Urinary bladder (tissue), 4 donors: Measurements from ENCODE around the gene TCEAL1. TPM values are rescaled to one million over a fixed set of nuclear protein-coding genes. Genes with fewer than 3 reads are reported as not detected.

Experiments used
- DNase-seq: peaks from one replicate; pipeline ENCODE4 v3.0.0-alpha.2; 2015; ENCODE audit errors: extremely low spot score
- H3K27ac ChIP-seq: one replicate; pipeline ENCODE4 v1.5.1; 2013; ENCODE audit warnings: low read depth, mild to moderate bottlenecking, moderate library complexity
- H3K36me3 ChIP-seq: one replicate; pipeline ENCODE4 v1.6.1; 2013; ENCODE audit warnings: mild to moderate bottlenecking, moderate library complexity; ENCODE audit not compliant: insufficient read depth
- H3K4me1 ChIP-seq: one replicate; pipeline ENCODE4 v1.6.1; 2013; ENCODE audit warnings: mild to moderate bottlenecking, moderate library complexity; ENCODE audit not compliant: insufficient read depth
- H3K4me3 ChIP-seq: one replicate; pipeline ENCODE4 v1.5.1; 2013; ENCODE audit warnings: low read depth, low read length
- WGBS: extraction: QIAGEN DNeasy Blood & Tissue Kit; methylation state at CpG from one replicate; pipeline ENCODE4 v1.1.7; 2013; 5-methylcytosine and 5-hydroxymethylcytosine counted together
- polyA plus RNA-seq: library from polyadenylated mRNA; stranded (reverse); fragments of 200-250 nt; gene quantifications from one replicate; pipeline ENCODE4 v1.2.3, GENCODE V29; 2013
- total RNA-seq: library from RNA; depleted of rRNA; stranded (reverse); fragments of >200 nt; gene quantifications from one replicate; pipeline ENCODE4 v1.2.3, GENCODE V29; 2014
- donor health status: healthy with polysubstance abuse.
- donor health status: healthy.

Gene TCEAL1
- total and polyA plus RNA-seq, 2 donors = 48.1 to 243 TPM

- no peak overlapping the region for H3K4me3 ChIP-seq
- H3K27ac ChIP-seq = no peak overlapping the region
- no peaks in the 10 kb centered on the region for H3K4me1 ChIP-seq
- no peak for DNase-seq
- 79% methylated on average over 5 of the region's 5 CpGs for WGBS
- peaks cover 2% of the 10 kb centered on the region for H3K36me3 ChIP-seq
Measured at GRCh38 chrX:103678199-103678993, 49.6 kb downstream of the TCEAL1 start.

Other genes starting within 250 kb of the TCEAL1 start
- 1.7 TPM for gene RAB40A, start 109.5 kb upstream of the TCEAL1 start, total RNA-seq
- gene RAB40A, start 109.5 kb upstream of the TCEAL1 start, polyA plus RNA-seq = 1.4 TPM
- gene TCEAL4, start 43.5 kb upstream of the TCEAL1 start, total RNA-seq = 42.0 TPM
- gene TCEAL4, start 43.5 kb upstream of the TCEAL1 start, polyA plus RNA-seq = 620 TPM
- 8.8 TPM for gene TCEAL3, start 21.0 kb upstream of the TCEAL1 start, total RNA-seq
- 153 TPM for gene TCEAL3, start 21.0 kb upstream of the TCEAL1 start, polyA plus RNA-seq
- 347 TPM for gene MORF4L2, start 57.7 kb downstream of the TCEAL1 start, total RNA-seq
- 484 TPM for gene MORF4L2, start 57.7 kb downstream of the TCEAL1 start, polyA plus RNA-seq
- gene TMEM31, start 81.9 kb downstream of the TCEAL1 start, total RNA-seq = not detected
- not detected for gene TMEM31, start 81.9 kb downstream of the TCEAL1 start, polyA plus RNA-seq
- gene PLP1, start 147.9 kb downstream of the TCEAL1 start, total RNA-seq = 68.2 TPM
- 20.9 TPM for gene PLP1, start 147.9 kb downstream of the TCEAL1 start, polyA plus RNA-seq
- gene RAB9B, start 203.3 kb downstream of the TCEAL1 start, total RNA-seq = 33.6 TPM
- gene RAB9B, start 203.3 kb downstream of the TCEAL1 start, polyA plus RNA-seq = 16.2 TPM